ENCODE measurements around the gene KIAA2012.

DNA sequence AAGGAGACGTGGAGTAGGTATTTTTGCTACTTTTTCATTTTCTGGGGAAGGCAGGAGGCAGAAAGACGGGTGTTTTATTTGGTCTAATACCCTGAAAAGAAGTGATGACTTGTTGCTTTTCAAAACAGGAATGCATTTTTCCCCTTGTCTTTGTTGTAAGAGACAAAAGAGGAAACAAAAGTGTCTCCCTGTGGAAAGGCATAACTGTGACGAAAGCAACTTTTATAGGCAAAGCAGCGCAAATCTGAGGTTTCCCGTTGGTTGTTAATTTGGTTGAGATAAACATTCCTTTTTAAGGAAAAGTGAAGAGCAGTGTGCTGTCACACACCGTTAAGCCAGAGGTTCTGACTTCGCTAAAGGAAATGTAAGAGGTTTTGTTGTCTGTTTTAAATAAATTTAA lies 36.0 kb upstream of the KIAA2012 start:
- TF ChIP-seq, protein P1, sequence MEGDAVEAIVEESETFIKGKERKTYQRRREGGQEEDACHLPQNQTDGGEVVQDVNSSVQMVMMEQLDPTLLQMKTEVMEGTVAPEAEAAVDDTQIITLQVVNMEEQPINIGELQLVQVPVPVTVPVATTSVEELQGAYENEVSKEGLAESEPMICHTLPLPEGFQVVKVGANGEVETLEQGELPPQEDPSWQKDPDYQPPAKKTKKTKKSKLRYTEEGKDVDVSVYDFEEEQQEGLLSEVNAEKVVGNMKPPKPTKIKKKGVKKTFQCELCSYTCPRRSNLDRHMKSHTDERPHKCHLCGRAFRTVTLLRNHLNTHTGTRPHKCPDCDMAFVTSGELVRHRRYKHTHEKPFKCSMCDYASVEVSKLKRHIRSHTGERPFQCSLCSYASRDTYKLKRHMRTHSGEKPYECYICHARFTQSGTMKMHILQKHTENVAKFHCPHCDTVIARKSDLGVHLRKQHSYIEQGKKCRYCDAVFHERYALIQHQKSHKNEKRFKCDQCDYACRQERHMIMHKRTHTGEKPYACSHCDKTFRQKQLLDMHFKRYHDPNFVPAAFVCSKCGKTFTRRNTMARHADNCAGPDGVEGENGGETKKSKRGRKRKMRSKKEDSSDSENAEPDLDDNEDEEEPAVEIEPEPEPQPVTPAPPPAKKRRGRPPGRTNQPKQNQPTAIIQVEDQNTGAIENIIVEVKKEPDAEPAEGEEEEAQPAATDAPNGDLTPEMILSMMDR (IDR thresholded peaks at IDR 0.05; ENCODE audit: low read depth, low read length, poor library complexity, severe bottlenecking): no peak
- no peak for TF ChIP-seq EZH2phosphoT487 (IDR thresholded peaks at IDR 0.05; ENCODE audit: borderline replicate concordance, low read length)
